ENCODE data around the gene LAMB4.

The LAMB4 gene

DNA sequence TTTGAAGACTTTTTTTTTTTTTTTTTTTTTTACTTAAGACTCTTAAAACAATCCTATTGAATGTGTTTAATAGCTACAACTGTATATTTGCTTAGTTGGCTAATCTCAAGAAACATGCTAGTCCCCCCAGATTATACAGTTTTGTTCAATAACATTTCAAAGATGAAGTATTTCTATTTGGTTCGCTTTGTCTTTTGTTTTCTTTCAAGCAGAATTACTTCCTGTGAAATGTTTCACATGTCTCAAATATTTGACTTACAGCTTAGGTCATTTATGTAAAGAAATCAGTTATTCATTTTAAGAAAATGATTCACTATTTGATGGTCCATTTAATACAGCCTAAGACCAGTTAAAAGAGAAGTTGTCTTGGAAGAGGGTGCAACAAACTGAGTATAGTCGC is 114.4 kb downstream of the LAMB4 start:
- H3K27ac ChIP-seq = no peak overlapping the region
- H3K4me1 ChIP-seq (ENCODE audit: control insufficient read depth in 1 of 2, insufficient read depth in 1 of 2, low read depth in 1 of 2, low read length in 1 of 2) = no peaks in the 10 kb centered on the region
- TF ChIP-seq, protein P1, sequence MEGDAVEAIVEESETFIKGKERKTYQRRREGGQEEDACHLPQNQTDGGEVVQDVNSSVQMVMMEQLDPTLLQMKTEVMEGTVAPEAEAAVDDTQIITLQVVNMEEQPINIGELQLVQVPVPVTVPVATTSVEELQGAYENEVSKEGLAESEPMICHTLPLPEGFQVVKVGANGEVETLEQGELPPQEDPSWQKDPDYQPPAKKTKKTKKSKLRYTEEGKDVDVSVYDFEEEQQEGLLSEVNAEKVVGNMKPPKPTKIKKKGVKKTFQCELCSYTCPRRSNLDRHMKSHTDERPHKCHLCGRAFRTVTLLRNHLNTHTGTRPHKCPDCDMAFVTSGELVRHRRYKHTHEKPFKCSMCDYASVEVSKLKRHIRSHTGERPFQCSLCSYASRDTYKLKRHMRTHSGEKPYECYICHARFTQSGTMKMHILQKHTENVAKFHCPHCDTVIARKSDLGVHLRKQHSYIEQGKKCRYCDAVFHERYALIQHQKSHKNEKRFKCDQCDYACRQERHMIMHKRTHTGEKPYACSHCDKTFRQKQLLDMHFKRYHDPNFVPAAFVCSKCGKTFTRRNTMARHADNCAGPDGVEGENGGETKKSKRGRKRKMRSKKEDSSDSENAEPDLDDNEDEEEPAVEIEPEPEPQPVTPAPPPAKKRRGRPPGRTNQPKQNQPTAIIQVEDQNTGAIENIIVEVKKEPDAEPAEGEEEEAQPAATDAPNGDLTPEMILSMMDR (IDR thresholded peaks at IDR 0.05) = no peak

DNA sequence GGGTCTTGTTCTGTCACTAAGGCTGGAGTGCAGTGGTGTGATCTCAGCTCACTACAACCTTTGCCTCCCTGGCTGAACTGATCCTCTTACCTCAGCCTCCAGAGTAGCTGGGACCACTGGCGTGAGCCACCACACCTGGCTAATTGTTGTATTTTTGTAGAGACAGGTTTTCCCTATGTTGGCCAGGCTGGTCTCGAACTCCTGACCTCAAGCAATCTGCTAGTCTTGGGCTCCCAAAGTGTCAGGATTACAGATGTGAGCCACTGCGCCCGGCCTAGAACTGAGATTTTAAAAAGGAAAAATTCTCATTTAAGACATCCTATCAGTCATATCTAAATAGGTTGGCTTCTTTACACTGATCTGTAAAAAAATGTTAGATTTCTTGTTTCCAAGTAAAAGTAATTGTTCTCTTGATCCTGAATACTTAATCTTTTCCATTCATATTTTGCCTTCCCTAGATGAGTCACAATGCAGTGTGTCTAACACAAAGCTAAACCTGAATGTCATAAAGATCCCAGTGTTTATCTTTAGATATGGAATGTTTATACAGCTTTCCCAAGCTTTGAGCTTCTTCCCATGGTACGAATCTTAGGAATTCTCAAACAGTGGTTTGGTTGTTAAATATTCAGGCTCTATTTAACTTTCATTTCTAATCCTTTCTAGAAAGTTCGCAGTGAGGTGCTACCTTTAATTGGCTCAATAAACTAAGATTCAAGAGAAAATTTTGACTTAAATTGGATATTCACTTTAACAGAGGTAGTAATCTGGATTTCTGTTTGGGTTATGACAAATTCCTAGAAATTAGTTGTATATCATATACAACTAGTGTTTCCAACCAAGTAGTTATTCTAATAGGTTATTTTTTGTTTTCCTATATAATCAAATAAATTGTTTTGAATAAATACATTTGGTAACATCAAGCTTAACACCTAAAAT is 115.1 kb downstream of the LAMB4 start:
- Histone ChIP-seq H3K27ac (no peak overlapping the region), H3K4me3 (ENCODE audit: low read depth in 1 of 2, low read length in 1 of 2) (no peak overlapping the region), H3K27me3 (peaks cover 31% of the 10 kb centered on the region), H3K9me3 (no peaks in the 10 kb centered on the region), H3K36me3 (no peaks in the 10 kb centered on the region), H3K4me1 (ENCODE audit: control insufficient read depth in 1 of 2, insufficient read depth in 1 of 2, low read depth in 1 of 2, low read length in 1 of 2) (no peaks in the 10 kb centered on the region)
- TF ChIP-seq, protein P1 (IDR thresholded peaks at IDR 0.05) = no peak

More for the DNA sequence above, 114.4 kb downstream of the LAMB4 start:
- Histone ChIP-seq H3K4me3 (ENCODE audit: low read depth in 1 of 2, low read length in 1 of 2) (no peak overlapping the region), H3K27me3 (peaks cover 24% of the 10 kb centered on the region), H3K9me3 (no peaks in the 10 kb centered on the region), H3K36me3 (no peaks in the 10 kb centered on the region)

DNA sequence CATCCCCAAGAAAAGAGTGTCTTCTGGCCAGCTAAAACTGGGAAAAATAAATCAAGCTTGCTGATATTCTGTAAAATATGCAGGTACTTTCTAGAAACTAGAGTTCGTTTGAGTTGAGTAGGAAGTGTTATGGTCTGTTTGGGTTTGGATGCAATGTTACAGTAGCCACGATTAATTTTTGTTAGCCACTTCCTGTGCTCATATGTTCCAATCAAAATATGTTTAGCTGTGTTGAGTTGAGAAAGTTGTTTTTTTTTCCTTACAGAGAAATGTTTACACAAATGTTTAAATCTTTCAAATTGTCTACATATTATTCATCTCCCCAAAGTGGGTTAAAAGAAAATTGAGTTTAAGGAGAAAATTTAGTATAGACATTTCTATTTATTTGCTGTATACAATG is 115.9 kb downstream of the LAMB4 start:
- TF ChIP-seq, protein P1 (IDR thresholded peaks at IDR 0.05) = no peak
- H3K9me3 ChIP-seq = no peaks in the 10 kb centered on the region
- no peaks in the 10 kb centered on the region for H3K4me1 ChIP-seq (ENCODE audit: control insufficient read depth in 1 of 2, insufficient read depth in 1 of 2, low read depth in 1 of 2, low read length in 1 of 2)
- H3K27me3 ChIP-seq = peaks cover 39% of the 10 kb centered on the region
- H3K27ac ChIP-seq = no peak overlapping the region
- H3K4me3 ChIP-seq (ENCODE audit: low read depth in 1 of 2, low read length in 1 of 2) = no peak overlapping the region
- H3K36me3 ChIP-seq = no peaks in the 10 kb centered on the region

DNA sequence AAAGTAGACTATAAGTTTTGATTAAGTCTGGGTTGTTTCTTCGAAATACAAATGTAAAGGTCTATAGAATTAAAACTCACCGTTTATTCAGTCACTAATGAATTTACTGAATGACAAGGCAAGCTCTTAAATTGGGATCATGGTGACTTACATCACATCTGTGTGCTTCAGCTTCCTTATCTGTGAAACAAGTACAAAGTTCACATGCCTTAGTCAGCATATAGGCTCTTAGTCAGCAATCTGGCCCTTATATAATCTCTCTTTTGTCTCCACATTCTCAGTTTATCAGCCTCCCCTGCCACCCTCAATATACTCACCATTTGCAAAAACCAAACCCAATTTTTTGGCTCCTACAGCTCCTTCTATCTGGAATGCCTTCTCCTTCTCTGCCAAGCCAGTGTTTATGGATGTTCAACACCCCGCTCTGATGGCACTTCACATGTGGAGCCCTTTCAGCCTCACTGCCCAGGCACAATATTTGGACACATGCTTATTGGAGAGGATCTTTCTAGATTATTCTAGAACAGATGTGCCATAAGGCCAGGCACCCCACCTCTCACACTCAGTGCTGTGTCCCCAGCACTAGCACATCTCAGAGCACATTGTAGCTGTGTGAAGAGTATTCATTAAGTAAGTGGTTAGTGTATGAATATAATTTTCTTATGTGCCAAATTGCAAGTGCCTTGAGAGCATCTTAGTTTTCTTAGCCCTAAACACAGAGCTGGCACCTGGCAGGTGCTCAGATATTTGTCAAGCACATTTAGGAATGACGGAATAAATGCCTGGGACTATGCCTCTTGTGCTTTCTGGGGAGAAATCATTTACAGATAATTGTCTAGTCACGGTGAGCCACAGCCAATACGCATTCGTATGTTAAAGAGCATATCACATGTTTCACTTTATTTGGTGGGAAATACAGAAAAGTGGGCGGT is 117.4 kb downstream of the LAMB4 start:
- Histone ChIP-seq H3K9me3 (no peaks in the 10 kb centered on the region), H3K27ac (no peak overlapping the region), H3K27me3 (peaks cover 53% of the 10 kb centered on the region), H3K4me1 (ENCODE audit: control insufficient read depth in 1 of 2, insufficient read depth in 1 of 2, low read depth in 1 of 2, low read length in 1 of 2) (no peaks in the 10 kb centered on the region), H3K4me3 (ENCODE audit: low read depth in 1 of 2, low read length in 1 of 2) (no peak overlapping the region), H3K36me3 (no peaks in the 10 kb centered on the region)
- TF ChIP-seq, protein P1 (IDR thresholded peaks at IDR 0.05) = no peak

DNA sequence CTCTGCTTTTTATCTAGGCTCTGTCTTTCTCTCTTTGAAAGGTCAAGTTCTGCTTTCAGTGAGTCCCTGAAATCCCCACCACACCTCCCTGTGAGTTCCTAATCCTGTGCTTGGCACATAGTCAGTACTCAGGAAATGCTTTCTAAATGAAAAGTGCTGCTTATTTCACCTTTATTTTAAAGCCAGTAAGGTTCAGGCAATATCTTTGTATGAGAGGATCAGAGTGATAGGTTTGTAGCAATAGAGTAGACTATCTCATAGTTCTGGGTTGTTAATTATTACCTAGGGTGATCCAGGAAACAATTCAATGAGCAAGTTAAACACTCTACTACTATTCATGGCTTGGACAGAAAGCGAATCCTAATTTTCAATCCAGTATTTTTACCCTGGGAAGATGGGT is 119.8 kb downstream of the LAMB4 start:
- TF ChIP-seq, protein P1 (IDR thresholded peaks at IDR 0.05) = no peak
- Histone ChIP-seq H3K27me3 (peaks cover 77% of the 10 kb centered on the region), H3K36me3 (no peaks in the 10 kb centered on the region), H3K4me3 (ENCODE audit: low read depth in 1 of 2, low read length in 1 of 2) (no peak overlapping the region), H3K9me3 (no peaks in the 10 kb centered on the region), H3K4me1 (ENCODE audit: control insufficient read depth in 1 of 2, insufficient read depth in 1 of 2, low read depth in 1 of 2, low read length in 1 of 2) (no peaks in the 10 kb centered on the region), H3K27ac (no peak overlapping the region)

Data from neutrophil (primary cell).